ENCODE data around the gene CCDC102B. TPM values are rescaled to one million over a fixed set of nuclear protein-coding genes. Genes with fewer than 3 reads are reported as not detected.

CCDC102B gene
- total RNA-seq, 1 donor from 2014 or later: 0.54 TPM

DNA sequence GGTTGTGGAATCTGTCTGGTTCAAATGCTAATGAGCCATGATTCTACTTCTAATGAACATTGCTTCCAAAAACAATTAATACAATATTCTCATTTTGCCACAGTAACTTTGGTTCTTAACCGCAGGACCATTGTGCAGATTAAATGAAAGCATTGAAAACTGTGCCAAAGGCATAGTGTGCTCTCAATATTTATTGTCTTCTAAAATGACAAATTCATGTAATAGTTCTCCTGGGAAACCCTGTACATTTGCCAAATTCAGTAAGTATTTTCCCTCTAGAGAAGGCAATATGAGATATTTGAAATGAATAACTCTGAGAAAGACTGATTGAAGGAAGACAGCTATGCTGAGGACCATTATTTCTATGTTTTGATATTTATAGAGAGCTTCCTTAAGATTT is 246.3 kb downstream of the CCDC102B start:
- Histone ChIP-seq H3K4me3 (ENCODE audit: low read depth, low read length) (no peak overlapping the region), H3K36me3 (ENCODE audit: control insufficient read depth, insufficient read depth, low read length) (no peaks in the 10 kb centered on the region), H3K27me3 (ENCODE audit: control insufficient read depth, insufficient read depth, low read length) (no peaks in the 10 kb centered on the region)
- no peak for TF ChIP-seq CTCF (IDR thresholded peaks at IDR 0.05; ENCODE audit: insufficient read depth, low read length, poor library complexity, severe bottlenecking)
- no peak for DNase-seq (ENCODE audit: low read depth)

DNA sequence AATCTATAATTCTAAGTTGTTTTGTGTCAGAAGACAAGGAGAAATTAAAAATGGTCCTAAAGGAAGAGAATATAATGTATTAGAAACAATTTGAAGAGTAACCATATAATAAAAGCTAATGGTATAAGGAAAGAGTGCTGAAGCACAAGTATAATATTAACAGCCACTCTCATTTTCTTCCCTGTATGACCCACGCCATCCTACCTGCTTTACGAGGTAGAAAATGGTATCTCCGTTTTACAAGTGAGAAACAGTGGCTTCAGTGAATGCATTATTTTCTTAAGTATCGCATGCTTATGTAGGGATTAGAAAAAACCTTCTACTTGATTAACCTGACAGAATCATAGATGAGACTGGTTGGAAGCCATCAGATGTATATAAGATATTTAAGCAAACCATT is 266.2 kb downstream of the CCDC102B start:
- DNase-seq (ENCODE audit: low read depth): no peak
- Histone ChIP-seq H3K27me3 (ENCODE audit: control insufficient read depth, insufficient read depth, low read length) (no peaks in the 10 kb centered on the region), H3K36me3 (ENCODE audit: control insufficient read depth, insufficient read depth, low read length) (no peaks in the 10 kb centered on the region), H3K4me3 (ENCODE audit: low read depth, low read length) (no peak overlapping the region)
- no peak for TF ChIP-seq CTCF (IDR thresholded peaks at IDR 0.05; ENCODE audit: insufficient read depth, low read length, poor library complexity, severe bottlenecking)

GRCh38 chr18:69067048-69067447 is 269.2 kb downstream of the CCDC102B start:
- Histone ChIP-seq H3K4me3 (ENCODE audit: low read depth, low read length) (no peak overlapping the region), H3K36me3 (ENCODE audit: control insufficient read depth, insufficient read depth, low read length) (no peaks in the 10 kb centered on the region), H3K27me3 (ENCODE audit: control insufficient read depth, insufficient read depth, low read length) (no peaks in the 10 kb centered on the region)
- no peak for DNase-seq (ENCODE audit: low read depth)
- TF ChIP-seq CTCF (IDR thresholded peaks at IDR 0.05; ENCODE audit: insufficient read depth, low read length, poor library complexity, severe bottlenecking): no peak

DNA sequence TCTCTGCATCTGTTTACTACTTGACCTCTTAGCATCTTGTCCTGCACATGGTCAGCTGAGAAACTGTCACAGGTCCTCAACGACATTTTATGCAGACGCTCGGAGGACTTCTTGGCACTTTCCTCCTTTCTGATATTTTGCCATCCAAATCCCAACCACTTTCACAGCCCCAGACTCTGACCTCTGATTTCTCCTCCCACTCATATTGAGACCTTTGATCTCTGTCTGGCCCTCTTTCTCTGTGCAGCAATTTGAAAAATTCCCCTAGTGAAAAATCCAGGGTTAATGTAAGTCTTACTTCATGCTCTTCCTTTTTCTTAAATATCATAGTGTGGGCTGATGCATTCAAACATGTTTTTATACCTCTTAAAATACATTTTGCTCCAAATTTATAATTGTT is 273.8 kb downstream of the CCDC102B start:
- DNase-seq (ENCODE audit: low read depth): no peak
- H3K27me3 ChIP-seq (ENCODE audit: control insufficient read depth, insufficient read depth, low read length): no peaks in the 10 kb centered on the region
- TF ChIP-seq CTCF (IDR thresholded peaks at IDR 0.05; ENCODE audit: insufficient read depth, low read length, poor library complexity, severe bottlenecking): no peak
- no peak overlapping the region for H3K4me3 ChIP-seq (ENCODE audit: low read depth, low read length)
- no peaks in the 10 kb centered on the region for H3K36me3 ChIP-seq (ENCODE audit: control insufficient read depth, insufficient read depth, low read length)

DNA sequence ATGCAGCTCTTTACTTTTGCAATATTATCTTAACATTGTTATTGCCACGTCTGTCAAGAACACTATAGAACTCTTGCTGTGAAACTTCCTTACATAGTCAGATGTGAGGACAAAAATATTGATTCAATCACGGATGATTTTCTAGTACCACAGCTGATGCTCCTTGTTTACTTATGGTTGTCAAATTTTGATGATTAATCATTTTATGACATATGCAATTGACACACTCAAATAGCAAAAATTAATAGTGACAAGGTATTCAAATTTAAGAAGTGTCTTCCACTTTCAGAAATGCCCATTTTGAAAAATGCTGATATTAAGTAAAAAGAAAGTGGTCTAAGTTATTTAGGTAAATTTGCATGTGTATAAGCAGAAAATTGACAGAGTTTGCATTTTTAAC is 284.0 kb downstream of the CCDC102B start:
- no peaks in the 10 kb centered on the region for H3K27me3 ChIP-seq (ENCODE audit: control insufficient read depth, insufficient read depth, low read length)
- DNase-seq (ENCODE audit: low read depth): no peak
- H3K4me3 ChIP-seq (ENCODE audit: low read depth, low read length): no peak overlapping the region
- TF ChIP-seq CTCF (IDR thresholded peaks at IDR 0.05; ENCODE audit: insufficient read depth, low read length, poor library complexity, severe bottlenecking): no peak
- no peaks in the 10 kb centered on the region for H3K36me3 ChIP-seq (ENCODE audit: control insufficient read depth, insufficient read depth, low read length)

- Histone ChIP-seq H3K4me3 (ENCODE audit: low read depth, low read length) (no peak overlapping the region), H3K27me3 (ENCODE audit: control insufficient read depth, insufficient read depth, low read length) (no peaks in the 10 kb centered on the region), H3K36me3 (ENCODE audit: control insufficient read depth, insufficient read depth, low read length) (no peaks in the 10 kb centered on the region)
- TF ChIP-seq CTCF (IDR thresholded peaks at IDR 0.05; ENCODE audit: insufficient read depth, low read length, poor library complexity, severe bottlenecking): no peak
- no peak for DNase-seq (ENCODE audit: low read depth)
Observed at GRCh38 chr18:69082499-69082898, 284.6 kb downstream of the CCDC102B start.
